ENCODE results near the gene NT5DC3. TPM values are rescaled to one million over a fixed set of nuclear protein-coding genes. Genes with fewer than 3 reads are reported as not detected.
A peak's percentile ranks its signal among the peaks of the same experiment; 100 is the strongest.
"Not testable (repeated sequence)": the region's sequence is repeated elsewhere in the genome, so short reads cannot be mapped to it uniquely, and the experiment has no call there.

Gene NT5DC3
- total RNA-seq, 1 experiment from 2014 or later = 15.4 TPM

- Histone ChIP-seq H3K36me3 (peaks cover 35% of the 10 kb centered on the region), H3K4me1 (replicated peaks) (peaks cover 19% of the 10 kb centered on the region), H3K27ac (no peak overlapping the region), H3K27me3 (replicated peaks) (no peaks in the 10 kb centered on the region), H3K9me3 (replicated peaks) (no peaks in the 10 kb centered on the region), H3K4me3 (no peak overlapping the region)
- DNase-seq (ENCODE audit: low read depth in 1 of 2, low spot score in 2 of 2) = no peak
These were observed 23.2 kb downstream of the NT5DC3 start for GRCh38 chr12:103817791-103818190.

GRCh38 chr12:103816663-103817062 lies 24.4 kb downstream of the NT5DC3 start:
- H3K4me1 ChIP-seq (replicated peaks) = peaks cover 11% of the 10 kb centered on the region
- no peak overlapping the region for H3K4me3 ChIP-seq
- peaks cover 38% of the 10 kb centered on the region for H3K36me3 ChIP-seq
- DNase-seq (ENCODE audit: low read depth in 1 of 2, low spot score in 2 of 2) = no peak
- H3K9me3 ChIP-seq (replicated peaks) = no peaks in the 10 kb centered on the region
- no peaks in the 10 kb centered on the region for H3K27me3 ChIP-seq (replicated peaks)
- no peak overlapping the region for H3K27ac ChIP-seq

GRCh38 chr12:103814436-103814835 lies 26.6 kb downstream of the NT5DC3 start:
- DNase-seq (ENCODE audit: low read depth in 1 of 2, low spot score in 2 of 2) = no peak

GRCh38 chr12:103813949-103814348 lies 27.1 kb downstream of the NT5DC3 start:
- no peak for DNase-seq (ENCODE audit: low read depth in 1 of 2, low spot score in 2 of 2)
- Histone ChIP-seq H3K4me3 (no peak overlapping the region), H3K27me3 (replicated peaks) (no peaks in the 10 kb centered on the region), H3K27ac (no peak overlapping the region), H3K9me3 (replicated peaks) (no peaks in the 10 kb centered on the region), H3K36me3 (peaks cover 32% of the 10 kb centered on the region), H3K4me1 (replicated peaks) (no peaks in the 10 kb centered on the region)

More at GRCh38 chr12:103814436-103814835, 26.6 kb downstream of the NT5DC3 start:
- H3K36me3 ChIP-seq = peaks cover 32% of the 10 kb centered on the region
- no peaks in the 10 kb centered on the region; the same call in 1 of the 2 replicates for H3K4me1 ChIP-seq (replicated peaks)
- H3K9me3 ChIP-seq (replicated peaks) = no peaks in the 10 kb centered on the region
- H3K27ac ChIP-seq = no peak overlapping the region
- no peak overlapping the region for H3K4me3 ChIP-seq
- H3K27me3 ChIP-seq (replicated peaks) = no peaks in the 10 kb centered on the region

GRCh38 chr12:103813426-103813825 lies 27.6 kb downstream of the NT5DC3 start:
- H3K27me3 ChIP-seq (replicated peaks) = no peaks in the 10 kb centered on the region
- no peaks in the 10 kb centered on the region for H3K4me1 ChIP-seq (replicated peaks)
- no peak for DNase-seq (ENCODE audit: low read depth in 1 of 2, low spot score in 2 of 2)
- no peaks in the 10 kb centered on the region for H3K9me3 ChIP-seq (replicated peaks)
- H3K36me3 ChIP-seq = peaks cover 32% of the 10 kb centered on the region
- no peak overlapping the region for H3K4me3 ChIP-seq
- H3K27ac ChIP-seq = no peak overlapping the region

GRCh38 chr12:103812789-103813188 lies 28.2 kb downstream of the NT5DC3 start:
- Histone ChIP-seq H3K36me3 (peaks cover 32% of the 10 kb centered on the region), H3K4me1 (replicated peaks) (no peaks in the 10 kb centered on the region), H3K9me3 (replicated peaks) (no peaks in the 10 kb centered on the region), H3K4me3 (no peak overlapping the region), H3K27me3 (replicated peaks) (no peaks in the 10 kb centered on the region), H3K27ac (no peak overlapping the region)
- no peak for DNase-seq (ENCODE audit: low read depth in 1 of 2, low spot score in 2 of 2)

GRCh38 chr12:103811791-103812190 lies 29.2 kb downstream of the NT5DC3 start:
- Histone ChIP-seq H3K36me3 (peaks cover 37% of the 10 kb centered on the region), H3K27ac (no peak overlapping the region)
- DNase-seq (ENCODE audit: low read depth in 1 of 2, low spot score in 2 of 2) = no peak

GRCh38 chr12:103810111-103810510 lies 30.9 kb downstream of the NT5DC3 start:
- no peak for DNase-seq (ENCODE audit: low read depth in 1 of 2, low spot score in 2 of 2)
- peaks cover 44% of the 10 kb centered on the region for H3K36me3 ChIP-seq
- H3K9me3 ChIP-seq (replicated peaks) = no peaks in the 10 kb centered on the region
- no peak overlapping the region for H3K27ac ChIP-seq
- H3K27me3 ChIP-seq (replicated peaks) = no peaks in the 10 kb centered on the region
- H3K4me3 ChIP-seq = no peak overlapping the region
- H3K4me1 ChIP-seq (replicated peaks) = peaks cover 12% of the 10 kb centered on the region

More at GRCh38 chr12:103811791-103812190, 29.2 kb downstream of the NT5DC3 start:
- Histone ChIP-seq H3K9me3 (replicated peaks) (no peaks in the 10 kb centered on the region), H3K4me3 (no peak overlapping the region), H3K4me1 (replicated peaks) (no peaks in the 10 kb centered on the region), H3K27me3 (replicated peaks) (no peaks in the 10 kb centered on the region)

- not testable (repeated sequence) for H3K4me3 ChIP-seq; H3K27me3 ChIP-seq (replicated peaks); H3K27ac ChIP-seq; DNase-seq (ENCODE audit: low read depth in 1 of 2, low spot score in 2 of 2); H3K9me3 ChIP-seq (replicated peaks)
- Histone ChIP-seq H3K4me1 (replicated peaks) (peaks cover 17% of the 10 kb centered on the region), H3K36me3 (peaks cover 42% of the 10 kb centered on the region)
These were observed 31.4 kb downstream of the NT5DC3 start for GRCh38 chr12:103809639-103810038.

GRCh38 chr12:103809154-103809553 lies 31.9 kb downstream of the NT5DC3 start:
- H3K4me1 ChIP-seq (replicated peaks) = peaks cover 21% of the 10 kb centered on the region
- peaks cover 37% of the 10 kb centered on the region for H3K36me3 ChIP-seq
- H3K27me3 ChIP-seq (replicated peaks) = no peaks in the 10 kb centered on the region
- DNase-seq (ENCODE audit: low read depth in 1 of 2, low spot score in 2 of 2) = no peak
- no peak overlapping the region for H3K4me3 ChIP-seq
- H3K27ac ChIP-seq = no peak overlapping the region
- no peaks in the 10 kb centered on the region for H3K9me3 ChIP-seq (replicated peaks)

GRCh38 chr12:103808239-103808880 lies 32.7 kb downstream of the NT5DC3 start:
- no peak overlapping the region for H3K27ac ChIP-seq
- no peak for DNase-seq (ENCODE audit: low read depth in 1 of 2, low spot score in 2 of 2)
- no peaks in the 10 kb centered on the region for H3K27me3 ChIP-seq (replicated peaks)
- peaks cover 21% of the 10 kb centered on the region for H3K4me1 ChIP-seq (replicated peaks)
- H3K4me3 ChIP-seq = no peak overlapping the region
- no peaks in the 10 kb centered on the region for H3K9me3 ChIP-seq (replicated peaks)
- H3K36me3 ChIP-seq = peaks cover 29% of the 10 kb centered on the region

GRCh38 chr12:103807561-103808238 lies 33.3 kb downstream of the NT5DC3 start:
- Histone ChIP-seq H3K4me3 (no peak overlapping the region), H3K4me1 (replicated peaks) (peaks cover 21% of the 10 kb centered on the region), H3K36me3 (peaks cover 23% of the 10 kb centered on the region), H3K27ac (no peak overlapping the region), H3K27me3 (replicated peaks) (no peaks in the 10 kb centered on the region), H3K9me3 (replicated peaks) (no peaks in the 10 kb centered on the region)
- no peak for DNase-seq (ENCODE audit: low read depth in 1 of 2, low spot score in 2 of 2)

- no peak for DNase-seq (ENCODE audit: low read depth in 1 of 2, low spot score in 2 of 2)
- Histone ChIP-seq H3K27me3 (replicated peaks) (no peaks in the 10 kb centered on the region), H3K9me3 (replicated peaks) (no peaks in the 10 kb centered on the region), H3K27ac (no peak overlapping the region), H3K4me1 (replicated peaks) (peaks cover 21% of the 10 kb centered on the region), H3K36me3 (peaks cover 25% of the 10 kb centered on the region), H3K4me3 (no peak overlapping the region)
These were observed 34.2 kb downstream of the NT5DC3 start for GRCh38 chr12:103806803-103807202.

- peaks cover 21% of the 10 kb centered on the region for H3K4me1 ChIP-seq (replicated peaks)
- no peak overlapping the region for H3K4me3 ChIP-seq
- H3K36me3 ChIP-seq = peaks cover 22% of the 10 kb centered on the region
- no peaks in the 10 kb centered on the region for H3K27me3 ChIP-seq (replicated peaks)
- no peaks in the 10 kb centered on the region for H3K9me3 ChIP-seq (replicated peaks)
- no peak for DNase-seq (ENCODE audit: low read depth in 1 of 2, low spot score in 2 of 2)
- H3K27ac ChIP-seq = peak overlapping the region; percentile 91
These were observed 35.2 kb downstream of the NT5DC3 start for GRCh38 chr12:103805655-103806360.
